ENCODE measurements around the gene SPECC1L. TPM values are rescaled to one million over a fixed set of nuclear protein-coding genes. Genes with fewer than 3 reads are reported as not detected.

Gene SPECC1L
- total RNA-seq, 1 donor from 2014 or later: 65.7 TPM

DNA sequence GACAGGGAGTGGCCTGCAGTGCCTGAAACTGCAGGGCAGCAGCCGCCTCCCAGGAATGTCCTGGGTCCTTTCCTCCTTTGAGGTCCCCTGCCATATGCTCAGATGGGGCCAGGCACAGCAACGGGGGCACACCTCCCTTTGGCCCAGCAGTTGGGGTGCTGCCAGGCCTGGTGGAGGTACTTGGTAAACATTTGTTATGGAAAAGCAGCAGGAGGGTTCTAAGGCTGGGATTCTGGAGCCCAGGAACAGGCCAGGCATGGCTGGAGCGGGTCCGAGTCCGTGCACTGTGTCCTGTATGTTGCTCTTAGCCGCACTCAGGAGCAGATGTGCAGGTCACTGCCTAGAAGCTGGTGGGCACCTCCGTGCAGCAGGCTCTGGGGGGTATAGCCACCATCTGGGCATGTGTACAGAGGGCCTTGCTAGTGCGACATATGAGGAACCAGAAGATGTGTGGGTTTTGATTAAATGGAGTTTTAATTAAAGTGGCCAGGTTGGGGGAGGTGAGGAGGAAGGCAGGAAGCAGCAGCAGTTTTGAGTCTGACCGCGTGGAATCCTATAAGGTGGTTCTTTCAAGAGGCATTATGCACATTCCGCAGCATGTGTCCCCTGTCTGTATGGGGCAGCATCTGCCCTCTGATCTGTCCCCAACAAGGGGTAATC is 158.2 kb downstream of the SPECC1L start:
- no peak for DNase-seq (ENCODE audit: low spot score)

DNA sequence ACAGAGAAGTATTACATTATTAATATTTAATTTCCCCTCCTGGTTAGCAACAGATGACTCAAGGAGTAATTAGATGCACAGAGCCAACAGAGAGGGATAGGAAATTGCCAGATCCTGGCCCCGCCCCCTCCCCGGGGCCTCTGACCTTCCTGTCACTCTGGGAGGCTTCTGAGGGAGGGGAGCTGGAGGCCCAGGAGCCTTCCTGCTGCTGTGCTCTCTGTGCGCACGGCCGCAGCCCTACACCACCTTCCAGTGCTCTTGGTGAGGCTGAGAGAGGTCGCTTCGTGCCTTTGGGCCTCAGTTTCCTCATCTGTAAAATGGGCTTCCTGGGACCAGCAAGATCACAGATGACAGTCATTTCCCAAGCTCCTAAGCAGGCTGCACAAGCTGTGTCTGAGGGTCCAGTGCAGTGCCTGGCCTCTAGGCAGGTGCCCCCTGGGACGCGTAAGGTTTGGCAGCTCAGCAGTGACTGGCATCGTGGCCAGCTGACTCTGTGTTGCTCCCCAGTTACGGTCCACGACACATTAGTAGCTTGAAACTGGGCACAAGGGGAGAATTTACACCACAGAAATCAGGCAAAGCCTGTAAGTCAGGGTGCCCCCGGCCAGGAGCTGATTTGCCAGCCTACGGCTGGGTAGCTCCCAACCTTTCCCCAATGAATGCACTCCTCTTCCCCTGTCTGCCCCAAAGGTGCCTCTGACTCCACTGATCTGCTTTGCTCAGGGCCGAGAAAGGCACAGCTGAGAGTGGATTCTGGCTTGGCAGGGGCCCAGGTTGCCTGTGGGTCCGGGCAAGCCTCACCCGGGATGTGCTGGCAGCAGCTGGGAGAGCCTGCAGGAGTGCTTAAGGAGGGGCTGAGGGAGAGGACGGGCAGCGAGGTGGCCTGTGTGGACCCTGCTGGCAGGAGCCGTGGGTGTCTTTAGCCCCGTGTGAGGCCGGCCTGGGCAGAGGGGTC is 159.1 kb downstream of the SPECC1L start:
- DNase-seq (ENCODE audit: low spot score): peak; percentile 42

DNA sequence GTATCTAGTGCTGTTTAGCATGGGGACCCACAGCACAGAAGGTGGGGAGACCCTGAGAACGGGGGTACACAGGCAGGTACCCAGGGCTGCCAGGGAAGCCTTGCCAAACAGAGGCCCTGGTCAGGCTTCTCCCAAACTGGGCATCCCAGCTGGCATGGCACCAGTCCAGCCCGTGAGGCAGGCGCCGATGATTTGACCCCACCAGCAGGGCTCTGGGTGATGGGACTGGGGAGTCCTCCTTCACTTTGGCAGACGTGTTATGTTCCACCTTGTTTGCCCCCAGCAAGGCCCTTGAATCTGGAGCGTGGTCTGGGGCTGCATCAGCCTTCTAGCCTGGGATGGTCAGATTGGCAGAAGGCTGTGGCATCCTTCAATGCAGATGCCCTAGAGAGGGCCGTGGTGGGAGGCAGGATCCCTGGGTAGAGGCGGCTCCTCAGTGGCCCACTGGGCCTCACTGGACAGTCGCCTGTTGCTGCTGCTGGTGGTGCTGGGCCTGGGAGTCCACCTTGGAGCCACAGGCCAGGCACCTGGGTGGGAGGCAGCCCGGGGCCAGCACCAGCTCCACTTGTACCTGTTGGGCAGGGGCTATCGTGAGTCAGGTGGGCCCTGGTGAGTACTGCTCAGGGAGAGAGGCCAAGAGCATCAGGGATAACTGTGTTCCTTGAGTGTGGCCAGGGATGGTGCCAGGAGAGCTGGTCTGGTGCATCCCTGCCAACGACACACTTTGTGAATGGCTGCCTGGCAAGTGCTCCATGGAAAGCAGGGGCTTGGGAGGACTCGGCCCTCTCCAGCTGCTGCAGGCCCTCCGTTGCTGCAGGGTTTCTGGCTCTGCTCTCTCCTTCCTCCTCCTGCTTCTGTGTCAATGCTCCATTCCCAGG is 160.0 kb downstream of the SPECC1L start:
- DNase-seq (ENCODE audit: low spot score): no peak

DNA sequence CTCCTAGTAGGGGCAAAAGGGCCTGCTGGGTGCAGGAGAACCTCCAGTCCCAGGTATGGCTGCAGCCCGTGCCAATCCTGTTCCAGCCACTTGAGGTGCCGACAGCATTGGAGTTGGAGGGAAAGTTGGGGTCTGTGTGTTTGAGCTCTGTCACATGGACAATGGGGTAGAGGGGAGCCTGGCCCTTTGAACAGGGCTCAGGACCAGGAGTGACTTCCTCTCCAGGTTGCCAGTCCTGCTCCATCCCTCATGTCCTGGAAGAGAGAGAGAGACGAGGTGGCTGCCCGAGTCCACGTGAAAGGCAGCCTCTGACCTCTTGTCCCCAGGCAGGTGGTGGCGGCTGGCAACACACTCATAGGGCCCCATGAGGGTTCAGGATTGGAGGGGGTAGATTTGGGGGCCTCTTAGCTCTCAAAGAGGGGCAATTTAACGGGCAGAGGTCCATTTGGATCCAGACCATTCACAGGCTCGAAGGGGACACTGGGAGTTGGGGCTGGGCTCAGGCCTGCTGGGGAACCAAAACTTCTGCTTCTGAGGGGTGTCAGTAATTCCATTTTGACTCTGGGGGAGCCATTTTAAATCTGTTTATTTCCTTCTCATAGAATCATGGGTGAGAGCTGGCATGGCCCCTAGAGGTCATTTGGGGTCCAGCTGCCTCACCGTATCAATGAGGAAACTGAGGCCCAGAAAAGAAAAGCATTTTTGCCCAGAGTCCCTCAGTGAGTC is 160.8 kb downstream of the SPECC1L start:
- no peak for DNase-seq (ENCODE audit: low spot score)

DNA sequence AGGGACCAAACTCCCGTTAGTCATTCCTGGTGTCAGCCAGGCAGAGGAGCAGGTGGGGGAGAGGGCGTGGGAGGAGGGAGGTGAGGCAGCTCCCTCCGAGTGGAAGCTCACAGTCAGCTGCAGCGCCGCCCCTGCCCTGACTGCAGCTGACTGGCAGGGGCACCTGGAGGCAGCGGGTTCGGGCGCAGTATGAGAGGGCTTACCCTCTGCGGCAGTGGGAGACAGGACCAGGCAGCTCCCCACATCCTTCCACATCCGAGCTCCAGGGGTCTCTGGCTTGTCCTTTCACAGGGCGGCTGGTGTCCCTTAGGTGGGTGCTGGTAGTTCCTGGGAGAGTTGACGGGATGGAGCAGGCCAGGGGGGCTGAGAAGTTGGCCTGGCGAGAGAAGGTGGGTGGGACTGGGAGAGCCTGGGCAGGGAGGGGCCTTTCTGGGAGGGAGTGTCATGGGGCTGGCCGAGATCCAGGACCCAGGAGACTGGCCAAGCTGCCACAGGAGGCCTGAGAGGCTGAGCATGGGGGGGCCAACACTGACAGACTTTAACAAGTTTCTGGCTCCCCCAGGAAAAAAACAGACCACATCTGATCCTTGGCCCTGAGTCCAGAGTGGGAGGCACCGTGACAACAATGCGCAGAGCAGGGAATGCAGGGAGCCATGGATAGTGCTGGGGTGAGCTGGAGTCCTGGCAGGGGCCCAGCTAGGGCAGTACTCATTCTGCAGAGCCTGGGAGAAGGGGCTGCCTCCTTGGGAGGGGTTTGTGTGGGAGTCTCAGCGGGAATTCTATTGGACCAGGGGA is 161.6 kb downstream of the SPECC1L start:
- peak; percentile 72 for DNase-seq (ENCODE audit: low spot score)

DNA sequence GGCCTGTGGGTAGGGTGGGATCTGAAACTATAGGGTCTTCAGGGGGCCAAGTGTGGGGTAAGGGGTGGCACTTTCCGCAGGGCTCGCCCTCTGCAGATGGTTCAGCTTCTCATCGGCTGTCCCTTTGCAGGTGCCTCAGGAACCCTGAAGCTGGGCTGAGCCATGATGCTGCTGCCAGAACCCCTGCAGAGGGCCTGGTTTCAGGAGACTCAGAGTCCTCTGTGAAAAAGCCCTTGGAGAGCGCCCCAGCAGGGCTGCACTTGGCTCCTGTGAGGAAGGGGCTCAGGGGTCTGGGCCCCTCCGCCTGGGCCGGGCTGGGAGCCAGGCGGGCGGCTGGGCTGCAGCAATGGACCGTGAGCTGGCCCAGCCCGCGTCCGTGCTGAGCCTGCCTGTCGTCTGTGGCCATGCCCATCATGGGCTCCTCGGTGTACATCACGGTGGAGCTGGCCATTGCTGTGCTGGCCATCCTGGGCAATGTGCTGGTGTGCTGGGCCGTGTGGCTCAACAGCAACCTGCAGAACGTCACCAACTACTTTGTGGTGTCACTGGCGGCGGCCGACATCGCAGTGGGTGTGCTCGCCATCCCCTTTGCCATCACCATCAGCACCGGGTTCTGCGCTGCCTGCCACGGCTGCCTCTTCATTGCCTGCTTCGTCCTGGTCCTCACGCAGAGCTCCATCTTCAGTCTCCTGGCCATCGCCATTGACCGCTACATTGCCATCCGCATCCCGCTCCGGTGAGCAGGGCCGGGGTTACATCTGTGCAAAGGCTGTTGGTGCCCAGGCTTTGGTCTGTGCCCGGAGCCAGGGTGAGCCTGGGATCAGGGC is 162.6 kb downstream of the SPECC1L start:
- DNase-seq (ENCODE audit: low spot score): no peak

DNA sequence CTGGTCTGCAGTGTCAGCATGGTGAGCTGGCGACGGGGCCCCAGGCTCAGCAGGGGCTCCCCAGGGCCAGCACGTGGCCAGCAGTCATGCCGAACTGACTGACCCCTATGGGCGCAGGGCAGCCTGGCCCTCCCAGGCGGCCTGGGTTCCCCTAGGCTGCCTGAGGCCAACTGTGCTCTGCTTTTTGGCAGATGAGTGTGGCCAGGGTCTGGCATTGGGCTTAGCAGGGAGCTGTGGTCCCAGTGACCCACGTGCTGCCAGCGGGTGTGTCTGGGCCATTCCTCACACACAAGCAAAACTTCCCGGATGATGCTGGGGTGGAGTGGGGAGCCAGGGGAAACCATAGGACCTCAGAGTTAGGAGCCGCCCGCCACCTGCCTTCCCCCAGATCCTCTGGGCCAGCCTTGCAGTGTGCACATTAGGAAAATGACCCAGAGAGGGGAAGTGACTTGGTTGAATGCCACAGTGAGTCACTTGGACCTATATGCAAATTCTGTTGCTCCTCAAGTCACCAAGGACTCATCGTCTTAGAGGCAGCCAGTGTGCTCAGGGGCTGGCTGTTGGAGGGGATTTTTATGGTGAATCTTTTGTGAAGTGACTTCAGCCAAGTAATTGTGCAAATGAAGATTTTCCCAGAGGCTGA is 163.3 kb downstream of the SPECC1L start:
- no peak for DNase-seq (ENCODE audit: low spot score)

DNA sequence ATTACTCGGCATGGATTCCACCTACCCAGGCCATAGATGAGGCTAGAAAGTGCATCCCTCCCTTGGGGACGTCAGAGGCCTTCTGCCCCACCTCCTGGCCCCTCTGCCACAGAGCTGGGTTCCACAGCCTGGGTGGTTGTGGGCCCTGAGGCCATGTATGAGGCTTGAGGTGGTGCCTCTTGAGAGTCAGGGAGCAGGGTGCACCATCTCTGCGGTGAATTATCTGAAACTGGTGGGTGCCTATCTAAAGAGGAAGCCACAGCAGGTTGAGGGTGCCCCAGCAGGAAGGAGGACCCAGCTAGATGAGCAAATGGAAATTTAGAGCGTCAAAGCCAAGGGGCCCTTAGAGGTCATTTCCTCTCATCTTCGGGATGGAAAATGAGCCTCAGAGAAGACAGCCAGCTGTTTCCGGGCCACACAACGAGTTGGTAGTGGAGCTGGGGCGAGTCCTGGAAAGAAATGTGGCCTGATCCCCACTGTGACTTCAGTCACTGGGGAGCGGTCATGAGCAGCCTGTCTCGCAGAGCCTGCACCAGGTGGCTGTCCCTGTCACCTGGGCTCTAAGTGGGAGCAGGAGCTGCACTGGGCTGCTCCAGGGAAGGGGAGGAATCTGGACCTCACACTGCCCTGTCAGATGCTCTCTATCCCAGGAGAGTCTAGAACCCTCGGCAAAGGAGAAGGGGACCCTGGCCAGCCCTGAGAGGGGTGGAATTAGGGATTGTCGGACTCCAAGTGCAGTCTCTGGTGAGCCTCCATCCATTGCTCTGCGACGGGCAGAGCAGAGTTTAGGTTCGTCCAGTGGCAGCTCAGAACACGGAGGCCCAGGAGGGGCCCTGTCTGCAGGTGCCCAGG is 164.1 kb downstream of the SPECC1L start:
- peak; percentile 66 for DNase-seq (ENCODE audit: low spot score)

DNA sequence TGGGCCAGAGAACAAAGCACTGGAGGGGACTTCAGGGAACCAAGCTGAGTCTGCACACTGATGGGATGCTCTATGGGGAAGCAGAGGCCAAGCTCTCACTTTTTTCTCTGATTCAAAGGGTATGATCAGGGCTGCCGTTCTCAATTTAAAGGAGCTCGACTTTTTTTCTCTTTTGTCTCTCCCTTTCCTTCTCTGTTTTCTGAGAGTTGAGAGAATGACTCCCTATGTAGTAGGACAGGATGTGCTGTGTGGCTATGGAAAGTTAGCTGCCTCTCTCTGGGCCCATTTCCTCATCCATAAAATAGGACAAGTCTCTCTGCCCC is 164.7 kb downstream of the SPECC1L start:
- no peak for DNase-seq (ENCODE audit: low spot score)

DNA sequence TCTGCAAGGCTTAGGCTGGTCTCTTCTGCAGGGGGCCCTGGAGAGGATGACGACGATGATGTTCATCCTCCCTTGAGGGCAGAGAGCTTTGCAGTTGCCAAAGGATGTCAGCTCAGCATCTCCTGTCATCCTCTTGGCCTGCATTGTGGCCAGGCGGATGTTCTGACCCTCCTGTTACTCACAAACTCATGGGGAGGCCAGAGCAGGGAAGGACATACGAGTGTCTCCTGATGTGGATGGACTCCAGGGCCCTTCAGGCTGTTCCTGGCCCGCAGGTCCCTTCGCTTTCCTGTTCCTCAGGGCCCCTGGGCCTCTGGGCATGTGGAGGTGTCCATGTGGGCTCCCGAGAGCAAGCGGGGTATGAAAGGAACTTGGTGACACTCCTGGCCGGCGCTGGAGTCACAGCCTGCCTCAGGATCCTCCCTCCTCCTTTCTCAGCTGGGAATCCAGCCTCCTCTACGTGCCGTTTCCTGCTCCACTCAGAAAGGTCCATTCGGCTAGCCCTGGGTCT is 165.3 kb downstream of the SPECC1L start:
- DNase-seq (ENCODE audit: low spot score): no peak

DNA sequence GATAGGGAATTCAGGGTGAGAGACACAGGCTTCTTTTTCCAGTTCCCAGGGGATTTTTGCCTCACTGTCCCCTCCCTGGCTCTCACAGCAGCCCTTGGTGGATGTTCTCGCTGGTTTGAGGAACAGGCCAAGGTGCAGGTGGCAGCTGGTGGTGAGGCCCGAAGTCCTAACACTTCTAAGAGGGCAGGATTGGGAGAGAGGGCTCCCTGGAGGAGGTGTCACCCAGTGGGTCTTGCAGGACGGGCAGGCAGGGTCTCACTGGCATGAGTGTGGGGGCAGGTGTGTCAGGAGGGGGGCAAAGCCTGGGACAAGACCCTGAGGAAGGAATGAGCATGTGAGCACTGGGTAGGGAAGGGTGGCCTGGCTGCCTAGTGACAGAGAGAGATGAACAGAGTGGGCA is 165.9 kb downstream of the SPECC1L start:
- DNase-seq (ENCODE audit: low spot score): no peak

DNA sequence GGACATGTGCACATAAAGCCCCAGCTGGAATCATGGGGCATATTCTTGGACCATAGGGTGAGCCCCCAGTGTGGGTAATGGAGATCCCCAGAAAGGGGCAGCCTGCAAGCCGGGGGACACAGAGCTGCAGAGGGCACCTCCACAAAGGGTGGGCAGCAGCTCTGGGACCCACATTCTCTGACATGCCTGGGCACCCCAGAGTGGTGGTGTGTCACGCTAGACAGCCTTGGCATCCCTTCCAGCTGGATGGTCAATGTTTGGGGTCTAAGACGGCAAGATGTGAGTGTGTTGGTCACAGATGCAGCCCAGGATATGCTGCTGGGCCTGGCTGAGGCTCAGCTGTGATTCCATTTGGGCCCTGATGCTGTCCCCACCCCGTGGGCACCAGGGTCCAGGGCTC is 166.5 kb downstream of the SPECC1L start:
- no peak for DNase-seq (ENCODE audit: low spot score)

DNA sequence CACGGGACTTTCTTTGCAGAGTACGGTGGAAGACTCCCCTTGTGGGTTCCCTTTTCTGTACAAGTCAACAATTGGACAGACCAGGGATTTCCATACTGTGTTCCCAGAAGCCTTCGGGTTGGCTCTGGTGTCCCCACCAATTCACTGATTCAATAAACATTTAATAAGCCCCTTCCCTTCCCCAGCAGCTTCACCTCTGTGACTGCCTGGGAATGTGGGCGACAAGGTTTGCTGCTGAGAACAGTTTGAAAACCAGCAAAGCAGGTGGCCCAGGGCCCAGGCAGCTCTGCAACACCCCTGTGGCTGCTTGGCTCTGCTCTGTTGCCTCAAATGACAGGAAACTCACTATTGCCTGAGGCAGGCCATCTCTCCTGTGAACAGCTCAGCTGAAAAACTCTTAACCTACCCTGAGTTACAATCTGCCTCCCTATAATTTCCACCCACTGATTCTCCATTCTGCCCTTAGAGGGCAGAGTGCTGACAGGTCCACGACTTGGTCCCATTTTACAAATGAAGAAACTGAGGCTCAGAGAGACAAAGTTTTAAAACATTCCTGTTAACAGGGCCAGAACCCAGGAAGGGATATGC is 167.2 kb downstream of the SPECC1L start:
- DNase-seq (ENCODE audit: low spot score): no peak

DNA sequence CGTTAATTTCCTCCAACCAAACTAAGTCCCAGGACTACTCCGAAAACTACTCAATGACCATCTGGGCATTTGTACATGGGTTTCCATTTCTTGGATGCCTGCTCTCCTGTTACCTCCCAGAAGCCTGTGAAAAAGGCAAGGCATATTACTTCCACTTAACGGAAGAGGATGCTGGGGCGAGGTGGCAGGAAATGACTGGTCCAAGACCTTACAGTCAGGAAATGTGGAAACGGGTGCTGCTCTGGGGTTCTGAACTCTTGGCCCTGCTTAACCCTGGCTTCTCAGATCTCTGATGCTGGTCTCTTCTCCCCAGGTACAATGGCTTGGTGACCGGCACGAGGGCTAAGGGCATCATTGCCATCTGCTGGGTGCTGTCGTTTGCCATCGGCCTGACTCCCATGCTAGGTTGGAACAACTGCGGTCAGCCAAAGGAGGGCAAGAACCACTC is 169.7 kb downstream of the SPECC1L start:
- no peak for DNase-seq (ENCODE audit: low spot score)

DNA sequence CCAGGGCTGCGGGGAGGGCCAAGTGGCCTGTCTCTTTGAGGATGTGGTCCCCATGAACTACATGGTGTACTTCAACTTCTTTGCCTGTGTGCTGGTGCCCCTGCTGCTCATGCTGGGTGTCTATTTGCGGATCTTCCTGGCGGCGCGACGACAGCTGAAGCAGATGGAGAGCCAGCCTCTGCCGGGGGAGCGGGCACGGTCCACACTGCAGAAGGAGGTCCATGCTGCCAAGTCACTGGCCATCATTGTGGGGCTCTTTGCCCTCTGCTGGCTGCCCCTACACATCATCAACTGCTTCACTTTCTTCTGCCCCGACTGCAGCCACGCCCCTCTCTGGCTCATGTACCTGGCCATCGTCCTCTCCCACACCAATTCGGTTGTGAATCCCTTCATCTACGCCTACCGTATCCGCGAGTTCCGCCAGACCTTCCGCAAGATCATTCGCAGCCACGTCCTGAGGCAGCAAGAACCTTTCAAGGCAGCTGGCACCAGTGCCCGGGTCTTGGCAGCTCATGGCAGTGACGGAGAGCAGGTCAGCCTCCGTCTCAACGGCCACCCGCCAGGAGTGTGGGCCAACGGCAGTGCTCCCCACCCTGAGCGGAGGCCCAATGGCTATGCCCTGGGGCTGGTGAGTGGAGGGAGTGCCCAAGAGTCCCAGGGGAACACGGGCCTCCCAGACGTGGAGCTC is 170.2 kb downstream of the SPECC1L start:
- no peak for DNase-seq (ENCODE audit: low spot score)

DNA sequence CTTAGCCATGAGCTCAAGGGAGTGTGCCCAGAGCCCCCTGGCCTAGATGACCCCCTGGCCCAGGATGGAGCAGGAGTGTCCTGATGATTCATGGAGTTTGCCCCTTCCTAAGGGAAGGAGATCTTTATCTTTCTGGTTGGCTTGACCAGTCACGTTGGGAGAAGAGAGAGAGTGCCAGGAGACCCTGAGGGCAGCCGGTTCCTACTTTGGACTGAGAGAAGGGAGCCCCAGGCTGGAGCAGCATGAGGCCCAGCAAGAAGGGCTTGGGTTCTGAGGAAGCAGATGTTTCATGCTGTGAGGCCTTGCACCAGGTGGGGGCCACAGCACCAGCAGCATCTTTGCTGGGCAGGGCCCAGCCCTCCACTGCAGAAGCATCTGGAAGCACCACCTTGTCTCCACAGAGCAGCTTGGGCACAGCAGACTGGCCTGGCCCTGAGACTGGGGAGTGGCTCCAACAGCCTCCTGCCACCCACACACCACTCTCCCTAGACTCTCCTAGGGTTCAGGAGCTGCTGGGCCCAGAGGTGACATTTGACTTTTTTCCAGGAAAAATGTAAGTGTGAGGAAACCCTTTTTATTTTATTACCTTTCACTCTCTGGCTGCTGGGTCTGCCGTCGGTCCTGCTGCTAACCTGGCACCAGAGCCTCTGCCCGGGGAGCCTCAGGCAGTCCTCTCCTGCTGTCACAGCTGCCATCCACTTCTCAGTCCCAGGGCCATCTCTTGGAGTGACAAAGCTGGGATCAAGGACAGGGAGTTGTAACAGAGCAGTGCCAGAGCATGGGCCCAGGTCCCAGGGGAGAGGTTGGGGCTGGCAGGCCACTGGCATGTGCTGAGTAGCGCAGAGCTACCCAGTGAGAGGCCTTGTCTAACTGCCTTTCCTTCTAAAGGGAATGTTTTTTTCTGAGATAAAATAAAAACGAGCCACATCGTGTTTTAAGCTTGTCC is 171.0 kb downstream of the SPECC1L start:
- DNase-seq (ENCODE audit: low spot score): no peak

Data from mucosa of gallbladder (tissue), 1 donor.